ENCODE measurements around the gene MAGEB16. TPM values are rescaled to one million over a fixed set of nuclear protein-coding genes. Genes with fewer than 3 reads are reported as not detected.

Gene MAGEB16
- total RNA-seq, 1 experiment from 2014 or later = not detected

DNA sequence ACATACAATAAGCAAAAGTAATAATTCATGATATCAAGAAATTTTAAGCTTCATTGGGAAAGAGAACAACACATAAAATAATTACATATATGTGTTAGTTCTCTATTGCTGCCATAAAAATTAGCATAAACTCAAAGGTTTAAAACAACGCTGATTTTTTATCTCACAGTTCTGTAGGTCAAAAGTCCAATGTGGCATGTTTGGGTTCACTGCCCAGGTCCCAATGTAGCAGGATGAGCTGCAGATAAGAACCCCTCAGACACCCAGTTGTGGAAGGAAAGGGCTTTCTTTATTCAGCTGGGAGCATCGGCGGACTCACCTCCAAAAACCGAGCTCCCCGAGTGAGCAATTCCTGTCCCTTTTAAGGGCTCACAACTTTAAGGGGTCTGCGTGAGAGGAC is 13.1 kb upstream of the MAGEB16 start:
- no peak overlapping the region for H4K8ac ChIP-seq (replicated peaks; ENCODE audit: insufficient read length, low read depth, low read length)
- no peak overlapping the region for H3K27ac ChIP-seq (ENCODE audit: insufficient read length, low read depth, low read length)
- H3K14ac ChIP-seq (ENCODE audit: insufficient read depth, low read length) = no peak overlapping the region
- H3K27me3 Mint-ChIP-seq (ENCODE audit: low read depth) = no peaks in the 10 kb centered on the region
- H4K20me1 ChIP-seq (ENCODE audit: control insufficient read depth, insufficient read depth, insufficient read length) = no peaks in the 10 kb centered on the region
- no peak overlapping the region for H2BK15ac ChIP-seq (ENCODE audit: low read depth, low read length)
- no peaks in the 10 kb centered on the region for H3K79me2 ChIP-seq (ENCODE audit: insufficient read depth, low read length)
- H3K9me3 ChIP-seq (ENCODE audit: control insufficient read depth, low read depth, low read length) = no peaks in the 10 kb centered on the region
- H3K79me1 ChIP-seq (ENCODE audit: insufficient read depth, low read depth, low read length, poor library complexity, severe bottlenecking) = no peaks in the 10 kb centered on the region
- no peak overlapping the region for H3K9ac ChIP-seq (ENCODE audit: extremely low read depth, insufficient read length, low read length)
- H3K36me3 Mint-ChIP-seq (ENCODE audit: insufficient read depth in 1 of 3, low read depth in 3 of 3) = no peaks in the 10 kb centered on the region; a peak in 3 of 7 replicates
- no peak overlapping the region for H3K4ac ChIP-seq (ENCODE audit: low read depth, low read length)
- H2BK12ac ChIP-seq (ENCODE audit: insufficient read length, low read depth, low read length) = no peak overlapping the region
- H2BK120ac ChIP-seq (ENCODE audit: low read depth, low read length, poor library complexity, severe bottlenecking) = no peak overlapping the region
- H3K56ac ChIP-seq (ENCODE audit: insufficient read length, low read depth, low read length) = no peak overlapping the region
- H3K4me3 Mint-ChIP-seq = no peak overlapping the region
- H2AK5ac ChIP-seq (ENCODE audit: insufficient read length, low read length) = no peak overlapping the region
- TF ChIP-seq, protein P1, sequence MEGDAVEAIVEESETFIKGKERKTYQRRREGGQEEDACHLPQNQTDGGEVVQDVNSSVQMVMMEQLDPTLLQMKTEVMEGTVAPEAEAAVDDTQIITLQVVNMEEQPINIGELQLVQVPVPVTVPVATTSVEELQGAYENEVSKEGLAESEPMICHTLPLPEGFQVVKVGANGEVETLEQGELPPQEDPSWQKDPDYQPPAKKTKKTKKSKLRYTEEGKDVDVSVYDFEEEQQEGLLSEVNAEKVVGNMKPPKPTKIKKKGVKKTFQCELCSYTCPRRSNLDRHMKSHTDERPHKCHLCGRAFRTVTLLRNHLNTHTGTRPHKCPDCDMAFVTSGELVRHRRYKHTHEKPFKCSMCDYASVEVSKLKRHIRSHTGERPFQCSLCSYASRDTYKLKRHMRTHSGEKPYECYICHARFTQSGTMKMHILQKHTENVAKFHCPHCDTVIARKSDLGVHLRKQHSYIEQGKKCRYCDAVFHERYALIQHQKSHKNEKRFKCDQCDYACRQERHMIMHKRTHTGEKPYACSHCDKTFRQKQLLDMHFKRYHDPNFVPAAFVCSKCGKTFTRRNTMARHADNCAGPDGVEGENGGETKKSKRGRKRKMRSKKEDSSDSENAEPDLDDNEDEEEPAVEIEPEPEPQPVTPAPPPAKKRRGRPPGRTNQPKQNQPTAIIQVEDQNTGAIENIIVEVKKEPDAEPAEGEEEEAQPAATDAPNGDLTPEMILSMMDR (conservative IDR thresholded peaks at IDR 0.05) = no peak
- H3K23ac ChIP-seq (ENCODE audit: insufficient read length, low read depth, low read length) = no peak overlapping the region
- no peak overlapping the region for H3T11ph ChIP-seq (ENCODE audit: low read length)
- peaks cover 3% of the 10 kb centered on the region; the same call in 1 of the 2 replicates for H3K4me1 ChIP-seq (ENCODE audit: insufficient read depth, low read length)
- WGBS (ENCODE audit: extremely low coverage, insufficient read length, low lambda C conversion rate) = no CpG with 5 or more reads among the region's 6 CpGs
- H3K23me2 ChIP-seq (ENCODE audit: insufficient read length, low read depth, low read length, poor library complexity, severe bottlenecking) = no peaks in the 10 kb centered on the region
- H3K4me1 Mint-ChIP-seq = peaks cover 0 to 9% of the 10 kb centered on the region in 2 experiments; a peak in 2 of 4 replicates
- H4K5ac ChIP-seq (ENCODE audit: insufficient read length, low read depth, low read length) = no peak overlapping the region
- H3K4me2 ChIP-seq (ENCODE audit: insufficient read depth, insufficient read length, low read length) = no peak overlapping the region
- DNase-seq = no peak
- H3K27ac Mint-ChIP-seq = no peak overlapping the region
- H3K18ac ChIP-seq (ENCODE audit: insufficient read length, low read depth, low read length) = no peak overlapping the region
- H3K9me3 Mint-ChIP-seq = peaks cover 58 to 60% of the 10 kb centered on the region in 2 experiments
- no peak overlapping the region for H2BK5ac ChIP-seq (ENCODE audit: insufficient read length, low read length)
- no peak overlapping the region for H2AFZ ChIP-seq (ENCODE audit: low read length)
- H3K27me3 ChIP-seq (ENCODE audit: insufficient read depth, low read length) = no peaks in the 10 kb centered on the region
- H4K91ac ChIP-seq (ENCODE audit: insufficient read length, low read depth, low read length) = no peak overlapping the region
- H2BK20ac ChIP-seq (ENCODE audit: low read depth, low read length, poor library complexity, severe bottlenecking) = no peak overlapping the region
